Immature natural killer cell (primary cell): ENCODE data around the gene ADCY7. TPM values are rescaled to one million over a fixed set of nuclear protein-coding genes. Genes with fewer than 3 reads are reported as not detected.

Experiments
- DNase-seq, 3 donors: peaks; one replicate each; pipeline ENCODE4 v3.0.0; 2022; ENCODE audit warnings: mixed read lengths in 1 of 3
- H3K27ac Mint-ChIP-seq, 6 donors: one replicate each; pipeline ENCODE4 v1.8.0; 2020; ENCODE audit warnings: mixed read lengths in 6 of 6, mild to moderate bottlenecking in 5 of 6, inconsistent platforms in 4 of 6, moderate library complexity in 3 of 6
- H3K27me3 Mint-ChIP-seq, 3 donors: one replicate each; pipeline ENCODE4 v1.8.0; 2020 to 2021; ENCODE audit warnings: low read depth in 3 of 3, mild to moderate bottlenecking in 3 of 3, mixed read lengths in 3 of 3, moderate library complexity in 3 of 3, inconsistent platforms in 1 of 3
- H3K36me3 Mint-ChIP-seq, 3 donors: one replicate each; pipeline ENCODE4 v1.8.0; 2020; ENCODE audit warnings: mixed read lengths in 3 of 3, inconsistent platforms in 2 of 3, mild to moderate bottlenecking in 2 of 3
- H3K4me1 Mint-ChIP-seq, 2 donors: one replicate each; pipeline ENCODE4 v1.8.0; 2020; ENCODE audit warnings: inconsistent platforms in 2 of 2, mild to moderate bottlenecking in 2 of 2, mixed read lengths in 2 of 2, moderate library complexity in 1 of 2
- H3K4me3 Mint-ChIP-seq, 5 donors: one replicate each; pipeline ENCODE4 v1.8.0; 2020; ENCODE audit warnings: mild to moderate bottlenecking in 5 of 5, mixed read lengths in 5 of 5, inconsistent platforms in 3 of 5, moderate library complexity in 3 of 5
- H3K9me3 Mint-ChIP-seq, 6 donors: one replicate each; pipeline ENCODE4 v1.8.0; 2020; ENCODE audit warnings: mild to moderate bottlenecking in 6 of 6, mixed read lengths in 6 of 6, inconsistent platforms in 4 of 6, moderate library complexity in 3 of 6
- polyA plus RNA-seq, 3 donors: library from polyadenylated mRNA; unstranded; fragments of 300-500 nt; fragmentation: Illumina TruSeq; gene quantifications; one replicate each; pipeline ENCODE4 v1.2.3, GENCODE V29; 2021

Gene ADCY7
- polyA plus RNA-seq, 3 donors from 2014 or later = 97.6 to 209 (median 108) TPM

- H3K27me3 Mint-ChIP-seq = peaks cover 0 to 5% (median 2%) of the 10 kb centered on the region in 3 donors
- no peaks in the 10 kb centered on the region for H3K36me3 Mint-ChIP-seq
- no peaks in the 10 kb centered on the region for H3K9me3 Mint-ChIP-seq
- peaks cover 35 to 41% of the 10 kb centered on the region in 2 donors for H3K4me1 Mint-ChIP-seq
- H3K4me3 Mint-ChIP-seq = peak overlapping the region; percentile 75 to 88 (median 80)
- DNase-seq = no peak
- H3K27ac Mint-ChIP-seq = peak overlapping the region in 4 of 6 donors; percentile 65 to 90 (median 78)
Observed at GRCh38 chr16:50244504-50245416, 21.6 kb upstream of the ADCY7 start.

- Mint-ChIP-seq H3K27ac (peak overlapping the region in 5 of 6 donors; percentile 65 to 90 (median 78)), H3K36me3 (no peaks in the 10 kb centered on the region), H3K9me3 (no peaks in the 10 kb centered on the region), H3K27me3 (peaks cover 0 to 5% (median 2%) of the 10 kb centered on the region in 3 donors), H3K4me1 (peaks cover 36 to 46% of the 10 kb centered on the region in 2 donors), H3K4me3 (peak overlapping the region; percentile 75 to 88 (median 80))
- DNase-seq = peak; percentile 61 to 66 (median 62)
Observed at GRCh38 chr16:50245417-50246298, 20.7 kb upstream of the ADCY7 start.

- Mint-ChIP-seq H3K4me1 (peaks cover 42 to 54% of the 10 kb centered on the region in 2 donors), H3K4me3 (peak overlapping the region; percentile 81 to 89 (median 82)), H3K27ac (peak overlapping the region in 5 of 6 donors; percentile 53 to 75 (median 73)), H3K9me3 (no peaks in the 10 kb centered on the region), H3K27me3 (peaks cover 0 to 5% (median 2%) of the 10 kb centered on the region in 3 donors), H3K36me3 (no peaks in the 10 kb centered on the region)
- peak in 2 of 3 donors; percentile 29 to 39 for DNase-seq
Observed at GRCh38 chr16:50246299-50247122, 19.8 kb upstream of the ADCY7 start.

DNA sequence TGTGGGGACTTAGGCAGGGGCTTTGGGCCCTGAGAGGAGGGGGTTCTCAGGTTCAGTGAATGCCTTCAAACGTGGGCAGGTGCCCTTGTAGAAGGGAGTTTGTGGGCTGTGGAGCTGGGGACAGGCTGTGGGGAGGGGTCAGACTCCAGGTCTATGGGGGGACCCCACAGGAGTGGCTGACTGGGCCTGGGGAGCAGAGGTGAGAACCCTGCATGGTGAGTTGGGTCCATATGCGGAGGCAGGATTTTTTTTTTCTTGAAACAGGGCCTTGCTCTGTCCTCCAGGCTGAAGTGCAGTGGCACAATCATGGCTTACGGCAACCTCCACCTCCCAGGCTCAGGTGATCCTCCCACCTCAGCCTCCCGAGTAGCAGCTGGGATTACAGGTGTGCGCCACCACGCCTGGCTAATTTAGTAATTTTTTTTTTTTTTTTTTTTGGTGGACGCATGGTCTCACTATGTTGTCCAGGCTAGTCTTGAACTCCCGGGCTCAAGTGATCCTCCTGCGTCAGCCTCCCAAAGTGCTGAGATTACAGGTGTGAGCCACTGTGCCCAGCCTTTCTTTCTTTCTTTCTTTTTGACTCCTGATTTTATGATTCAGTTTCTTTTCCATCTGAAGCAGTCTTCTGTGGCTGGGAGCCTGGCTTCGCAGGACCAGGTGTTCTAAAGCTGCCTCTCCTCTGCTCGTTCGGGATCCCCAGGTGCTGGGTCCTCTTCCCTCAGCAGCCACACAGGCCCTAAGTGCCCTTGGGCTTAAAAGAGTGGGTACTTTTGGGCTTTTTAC, 19.0 kb upstream of the ADCY7 start:
- Mint-ChIP-seq H3K36me3 (no peaks in the 10 kb centered on the region), H3K9me3 (no peaks in the 10 kb centered on the region), H3K4me3 (peak overlapping the region; percentile 81 to 89 (median 82)), H3K27me3 (peaks cover 0 to 6% (median 2%) of the 10 kb centered on the region in 3 donors), H3K4me1 (peaks cover 46 to 59% of the 10 kb centered on the region in 2 donors), H3K27ac (peak overlapping the region in 5 of 6 donors; percentile 53 to 75 (median 73))
- no peak for DNase-seq

GRCh38 chr16:50247906-50248608, 18.3 kb upstream of the ADCY7 start:
- DNase-seq = no peak
- Mint-ChIP-seq H3K4me1 (peaks cover 54 to 66% of the 10 kb centered on the region in 2 donors), H3K27ac (peak overlapping the region in 2 of 6 donors; percentile 34 to 40), H3K27me3 (peaks cover 0 to 6% (median 2%) of the 10 kb centered on the region in 3 donors), H3K4me3 (peak overlapping the region; percentile 58 to 84 (median 64)), H3K36me3 (no peaks in the 10 kb centered on the region), H3K9me3 (no peaks in the 10 kb centered on the region)

DNA sequence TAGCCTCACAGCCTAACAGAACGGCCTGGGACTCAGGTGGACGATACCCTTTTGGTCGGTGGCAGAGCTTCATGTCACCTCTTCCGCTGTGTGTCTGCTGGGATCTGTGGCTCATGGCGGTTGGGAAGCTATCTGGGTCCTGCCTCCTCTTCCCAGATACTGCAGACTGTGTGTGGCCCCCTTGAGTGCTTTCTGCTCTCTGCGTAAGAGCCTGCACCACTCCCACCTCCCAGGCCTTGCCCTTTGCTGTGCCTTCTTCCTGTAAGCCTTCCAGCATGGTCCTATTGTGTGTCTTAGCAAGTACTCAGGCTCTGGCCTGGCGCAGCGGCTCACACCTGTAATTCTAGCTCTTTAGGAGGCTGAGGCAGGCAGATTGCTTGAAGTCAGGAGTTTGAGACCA, 17.5 kb upstream of the ADCY7 start:
- no peak for DNase-seq
- H3K36me3 Mint-ChIP-seq = no peaks in the 10 kb centered on the region
- H3K9me3 Mint-ChIP-seq = no peaks in the 10 kb centered on the region
- H3K4me1 Mint-ChIP-seq = peaks cover 62 to 74% of the 10 kb centered on the region in 2 donors
- H3K27me3 Mint-ChIP-seq = peaks cover 0 to 6% (median 4%) of the 10 kb centered on the region in 3 donors
- H3K4me3 Mint-ChIP-seq = peak overlapping the region; percentile 24 to 62 (median 28)
- peak overlapping the region in 3 of 6 donors; percentile 1 to 81 (median 54) for H3K27ac Mint-ChIP-seq

- peak overlapping the region in 4 of 6 donors; percentile 19 to 84 (median 60) for H3K27ac Mint-ChIP-seq
- peak overlapping the region in 3 of 5 donors; percentile 1 to 41 (median 24) for H3K4me3 Mint-ChIP-seq
- peaks cover 0 to 5% (median 4%) of the 10 kb centered on the region in 3 donors for H3K27me3 Mint-ChIP-seq
- peaks cover 56 to 73% of the 10 kb centered on the region in 2 donors for H3K4me1 Mint-ChIP-seq
- no peaks in the 10 kb centered on the region for H3K9me3 Mint-ChIP-seq
- peaks cover 0 to 3% (median 0%) of the 10 kb centered on the region in 3 donors for H3K36me3 Mint-ChIP-seq
- no peak for DNase-seq
Observed at GRCh38 chr16:50251375-50252081, 14.8 kb upstream of the ADCY7 start.

DNA sequence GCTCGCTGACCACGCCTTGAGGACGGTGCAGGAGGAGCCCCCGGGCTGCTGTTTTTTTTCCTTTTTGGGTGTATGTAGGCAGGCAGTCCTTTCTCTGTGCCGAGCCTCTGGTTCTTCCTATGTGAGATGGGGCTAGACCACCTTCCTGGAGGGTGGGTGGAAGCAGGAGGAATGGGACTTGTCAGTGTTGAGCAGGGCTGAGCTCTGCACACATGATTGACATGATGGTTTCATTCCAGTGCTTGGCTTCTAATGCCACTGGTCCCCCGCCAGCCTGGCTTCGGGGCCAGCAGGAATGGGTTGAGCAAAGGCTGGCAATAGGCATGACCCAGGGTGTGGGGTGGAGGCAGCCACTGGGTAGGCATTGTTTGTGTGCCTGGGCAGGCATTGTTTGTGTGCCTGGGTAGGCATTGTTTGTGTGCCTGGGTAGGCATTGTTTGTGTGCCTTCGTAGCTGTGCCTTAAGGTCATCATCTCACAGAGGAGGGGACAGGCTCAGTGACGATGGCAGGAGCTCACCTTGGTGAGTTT, 14.2 kb upstream of the ADCY7 start:
- Mint-ChIP-seq H3K36me3 (peaks cover 0 to 3% (median 0%) of the 10 kb centered on the region in 3 donors), H3K27ac (peak overlapping the region in 4 of 6 donors; percentile 9 to 87 (median 82)), H3K27me3 (peaks cover 0 to 5% (median 2%) of the 10 kb centered on the region in 3 donors), H3K9me3 (no peaks in the 10 kb centered on the region), H3K4me3 (peak overlapping the region in 2 of 5 donors; percentile 23 to 33), H3K4me1 (peaks cover 51 to 66% of the 10 kb centered on the region in 2 donors)
- no peak for DNase-seq

- H3K4me3 Mint-ChIP-seq = peak overlapping the region in 3 of 5 donors; percentile 33 to 64 (median 61)
- H3K27ac Mint-ChIP-seq = peak overlapping the region in 4 of 6 donors; percentile 56 to 84 (median 78)
- peaks cover 0 to 3% (median 0%) of the 10 kb centered on the region in 3 donors for H3K36me3 Mint-ChIP-seq
- no peak for DNase-seq
- H3K4me1 Mint-ChIP-seq = peaks cover 45 to 58% of the 10 kb centered on the region in 2 donors
- no peaks in the 10 kb centered on the region for H3K9me3 Mint-ChIP-seq
- H3K27me3 Mint-ChIP-seq = peaks cover 0 to 5% (median 2%) of the 10 kb centered on the region in 3 donors
Observed at GRCh38 chr16:50252874-50253513, 13.4 kb upstream of the ADCY7 start.

- H3K4me3 Mint-ChIP-seq = peak overlapping the region in 2 of 5 donors; percentile 41 to 61
- H3K36me3 Mint-ChIP-seq = peaks cover 0 to 3% (median 0%) of the 10 kb centered on the region in 3 donors
- H3K27ac Mint-ChIP-seq = peak overlapping the region in 4 of 6 donors; percentile 56 to 84 (median 84)
- DNase-seq = no peak
- H3K4me1 Mint-ChIP-seq = peaks cover 40 to 53% of the 10 kb centered on the region in 2 donors
- H3K27me3 Mint-ChIP-seq = peaks cover 0 to 2% (median 1%) of the 10 kb centered on the region in 3 donors
- H3K9me3 Mint-ChIP-seq = no peaks in the 10 kb centered on the region
Observed at GRCh38 chr16:50253514-50253910, 12.8 kb upstream of the ADCY7 start.
